Thyroid gland (tissue), 4 donors: ENCODE data around the gene PLD2.

ENCODE experiments used
- CTCF ChIP-seq, 6 experiments: fragments of 200-600 bp in 3 of 6; fragments of 450-650 bp in 3 of 6; sonication (generic) in 3 of 6; IDR thresholded peaks; one replicate each; pipeline ENCODE4 v1.5.1; 2016 to 2019; ENCODE audit warnings: antibody characterized with exemption in 6 of 6, mild to moderate bottlenecking in 2 of 6, inconsistent platforms in 1 of 6, moderate library complexity in 1 of 6
- POLR2A ChIP-seq, 2 donors: fragments of 450-650 bp; IDR thresholded peaks; one replicate each; pipeline ENCODE4 v1.6.1; 2017; ENCODE audit warnings: antibody characterized with exemption in 2 of 2, mild to moderate bottlenecking in 2 of 2, moderate library complexity in 1 of 2

GRCh38 chr17:4858068-4858881, 51.3 kb downstream of the PLD2 start:
- TF ChIP-seq CTCF (IDR thresholded peaks at IDR 0.05), result no peak
- TF ChIP-seq POLR2A (IDR thresholded peaks at IDR 0.05), result no peak
